IPS-NIHi11 (cell line): ENCODE data around the gene USP36.
"Not testable (repeated sequence)": the region's sequence is repeated elsewhere in the genome, so short reads cannot be mapped to it uniquely, and the experiment has no call there.

ENCODE experiments used
- DNase-seq: peaks from one replicate; pipeline ENCODE4 v3.0.0; 2012; ENCODE audit warnings: mixed read lengths, low spot score

Gene USP36

GRCh38 chr17:78790552-78790951, 50.1 kb downstream of the USP36 start:
- no peak for DNase-seq

- DNase-seq = no peak
These were observed 50.9 kb downstream of the USP36 start for GRCh38 chr17:78789663-78790181.

- no peak for DNase-seq
These were observed 51.4 kb downstream of the USP36 start for GRCh38 chr17:78789149-78789662.

- no peak for DNase-seq
These were observed 52.2 kb downstream of the USP36 start for GRCh38 chr17:78788451-78788850.

GRCh38 chr17:78787444-78787843, 53.2 kb downstream of the USP36 start:
- DNase-seq = no peak

GRCh38 chr17:78785663-78786057, 55.0 kb downstream of the USP36 start:
- DNase-seq = no peak

- no peak for DNase-seq
These were observed 55.5 kb downstream of the USP36 start for GRCh38 chr17:78785011-78785662.

GRCh38 chr17:78784352-78784751, 56.3 kb downstream of the USP36 start:
- DNase-seq = no peak

GRCh38 chr17:78783711-78784324, 56.8 kb downstream of the USP36 start:
- no peak for DNase-seq

GRCh38 chr17:78781893-78782304, 58.7 kb downstream of the USP36 start, which contains the start of gene CYTH1:
CYTH1 (minus strand) TSS chr17:78782273; CDS start chr17:78782223, 50 bp downstream.
- no peak for DNase-seq

- DNase-seq = peak; percentile 50
These were observed 59.3 kb downstream of the USP36 start for GRCh38 chr17:78781104-78781892.

- no peak for DNase-seq
These were observed 60.3 kb downstream of the USP36 start for GRCh38 chr17:78780335-78780734.

- no peak for DNase-seq
These were observed 60.8 kb downstream of the USP36 start for GRCh38 chr17:78779850-78780249.

- DNase-seq = not testable (repeated sequence)
These were observed 61.3 kb downstream of the USP36 start for GRCh38 chr17:78779286-78779651.

GRCh38 chr17:78777881-78778280, 62.7 kb downstream of the USP36 start:
- no peak for DNase-seq

GRCh38 chr17:78774956-78775571, 65.5 kb downstream of the USP36 start:
- no peak for DNase-seq

- no peak for DNase-seq
These were observed 66.2 kb downstream of the USP36 start for GRCh38 chr17:78774453-78774852.

- DNase-seq = no peak
These were observed 68.7 kb downstream of the USP36 start for GRCh38 chr17:78771758-78772382.

- DNase-seq = peak; percentile 23
These were observed 71.3 kb downstream of the USP36 start for GRCh38 chr17:78769196-78769773.

GRCh38 chr17:78767806-78768205, 72.8 kb downstream of the USP36 start:
- no peak for DNase-seq

GRCh38 chr17:78766743-78767294, 73.8 kb downstream of the USP36 start:
- DNase-seq = no peak
